ENCODE results near the gene BMP10. TPM values are rescaled to one million over a fixed set of nuclear protein-coding genes. Genes with fewer than 3 reads are reported as not detected.

BMP10 gene
- polyA plus RNA-seq, 1 of the 3 experiments (the other 2 are of a cell fraction): not detected

- WGBS (ENCODE audit: low lambda C conversion rate): 53% methylated on average over 4 of the region's 4 CpGs
- H3K4me2 ChIP-seq: no peak overlapping the region
- no peaks in the 10 kb centered on the region for H3K4me1 ChIP-seq (ENCODE audit: control insufficient read depth in 1 of 2, insufficient read depth in 2 of 2, low read depth in 1 of 2, low read length in 1 of 2)
- no peaks in the 10 kb centered on the region for H4K20me1 ChIP-seq (ENCODE audit: insufficient read depth)
- POLR2A ChIA-PET: no interaction called here
- no peaks in the 10 kb centered on the region for H3F3A ChIP-seq (replicated peaks; ENCODE audit: insufficient read depth)
- TF ChIP-seq IRF3 (IDR thresholded peaks at IDR 0.05; ENCODE audit: low read depth, low read length) (no peak), CHD2 (IDR thresholded peaks at IDR 0.05; ENCODE audit: low read length, partially characterized antibody) (no peak)
- no peaks in the 10 kb centered on the region for H3K9me3 ChIP-seq
- no peak overlapping the region for H2AFZ ChIP-seq (ENCODE audit: low read depth)
- H3K36me3 ChIP-seq (replicated peaks in 1 of 2; ENCODE audit: control insufficient read depth in 1 of 2, insufficient read depth in 2 of 2, low read length in 1 of 2): no peaks in the 10 kb centered on the region
- DNase-seq: no peak
- H3K9me2 ChIP-seq: no peaks in the 10 kb centered on the region
- no peak overlapping the region for H3K27ac ChIP-seq (ENCODE audit: low read depth in 2 of 2, low read length in 1 of 2)
- no peak overlapping the region for H3K4me3 ChIP-seq (ENCODE audit: low read depth in 2 of 2, low read length in 1 of 2)
- H3K9ac ChIP-seq: no peak overlapping the region
- CTCF ChIA-PET: interaction anchor here (1.2 kb wide), 1 partner anchor 15 kb away, joined by 3 read pairs; no protein-coding TSS in a partner anchor
- H3K79me2 ChIP-seq (ENCODE audit: insufficient read depth): no peaks in the 10 kb centered on the region
- peaks cover 23% of the 10 kb centered on the region; the same call in 1 of the 2 replicates for H3K27me3 ChIP-seq (ENCODE audit: insufficient read depth)
Observed at GRCh38 chr2:68849579-68850030, 21.6 kb downstream of the BMP10 start.

GRCh38 chr2:68847751-68848150 lies 23.4 kb downstream of the BMP10 start:
- no peaks in the 10 kb centered on the region for H3K79me2 ChIP-seq (ENCODE audit: insufficient read depth)
- TF ChIP-seq PBX3 (IDR thresholded peaks at IDR 0.05): no peak
- no peaks in the 10 kb centered on the region for H4K20me1 ChIP-seq (ENCODE audit: insufficient read depth)
- no peak overlapping the region for H3K27ac ChIP-seq (ENCODE audit: low read depth in 2 of 2, low read length in 1 of 2)
- no peaks in the 10 kb centered on the region for H3K9me2 ChIP-seq
- H3K4me2 ChIP-seq: no peak overlapping the region
- no peaks in the 10 kb centered on the region for H3K4me1 ChIP-seq (ENCODE audit: control insufficient read depth in 1 of 2, insufficient read depth in 2 of 2, low read depth in 1 of 2, low read length in 1 of 2)
- CTCF ChIA-PET: interaction anchor here (1.1 to 1.7 kb wide), 4 partner anchors 9 to 77 kb away, joined by 3 to 7 read pairs (median 6); no protein-coding TSS in a partner anchor
- peaks cover 23% of the 10 kb centered on the region; the same call in 1 of the 2 replicates for H3K27me3 ChIP-seq (ENCODE audit: insufficient read depth)
- no peaks in the 10 kb centered on the region for H3K36me3 ChIP-seq (replicated peaks in 1 of 2; ENCODE audit: control insufficient read depth in 1 of 2, insufficient read depth in 2 of 2, low read length in 1 of 2)
- no peak overlapping the region for H3K4me3 ChIP-seq (ENCODE audit: low read depth in 2 of 2, low read length in 1 of 2)
- no peaks in the 10 kb centered on the region for H3K9me3 ChIP-seq
- H2AFZ ChIP-seq (ENCODE audit: low read depth): no peak overlapping the region
- H3F3A ChIP-seq (replicated peaks; ENCODE audit: insufficient read depth): no peaks in the 10 kb centered on the region
- DNase-seq: no peak
- H3K9ac ChIP-seq: no peak overlapping the region
- POLR2A ChIA-PET: no interaction called here

- H3K4me2 ChIP-seq: no peak overlapping the region
- no peak overlapping the region for H2AFZ ChIP-seq (ENCODE audit: low read depth)
- no peaks in the 10 kb centered on the region for H3K4me1 ChIP-seq (ENCODE audit: control insufficient read depth in 1 of 2, insufficient read depth in 2 of 2, low read depth in 1 of 2, low read length in 1 of 2)
- WGBS (ENCODE audit: low lambda C conversion rate): 21% methylated on average over 3 of the region's 3 CpGs
- H3K9ac ChIP-seq: no peak overlapping the region
- H3K4me3 ChIP-seq (ENCODE audit: low read depth in 2 of 2, low read length in 1 of 2): no peak overlapping the region
- no peaks in the 10 kb centered on the region for H3K79me2 ChIP-seq (ENCODE audit: insufficient read depth)
- H3K27me3 ChIP-seq (ENCODE audit: insufficient read depth): peaks cover 23% of the 10 kb centered on the region; the same call in 1 of the 2 replicates
- no peak overlapping the region for H3K27ac ChIP-seq (ENCODE audit: low read depth in 2 of 2, low read length in 1 of 2)
- no peak for TF ChIP-seq EP300 (IDR thresholded peaks at IDR 0.05; ENCODE audit: borderline replicate concordance in 1 of 2, low read depth in 1 of 2, low read length in 1 of 2)
- no peak for TF ChIP-seq JUND (IDR thresholded peaks at IDR 0.05)
- no peak for TF ChIP-seq NFIC (IDR thresholded peaks at IDR 0.05; ENCODE audit: borderline replicate concordance)
- TF ChIP-seq REST (IDR thresholded peaks at IDR 0.05; ENCODE audit: low read depth, low read length): no peak
- no peak for TF ChIP-seq SIN3A (IDR thresholded peaks at IDR 0.05; ENCODE audit: borderline replicate concordance, low read depth, low read length)
- no peak for TF ChIP-seq TAF1 (IDR thresholded peaks at IDR 0.05; ENCODE audit: borderline replicate concordance, low read depth, low read length)
- no peak for TF ChIP-seq FOSL2 (IDR thresholded peaks at IDR 0.05; ENCODE audit: borderline replicate concordance, low read depth)
- H3K36me3 ChIP-seq (replicated peaks in 1 of 2; ENCODE audit: control insufficient read depth in 1 of 2, insufficient read depth in 2 of 2, low read length in 1 of 2): no peaks in the 10 kb centered on the region
- POLR2A ChIA-PET: interaction anchor here (0.6 kb wide), 1 partner anchor 26 kb away, joined by 3 read pairs; no protein-coding TSS in a partner anchor
- no peaks in the 10 kb centered on the region for H3K9me2 ChIP-seq
- no peaks in the 10 kb centered on the region for H4K20me1 ChIP-seq (ENCODE audit: insufficient read depth)
- CTCF ChIA-PET: interaction anchor here (0.8 to 1.2 kb wide), 4 partner anchors 9 to 64 kb away, joined by 3 to 5 read pairs (median 3); no protein-coding TSS in a partner anchor
- no peak for DNase-seq
- no peaks in the 10 kb centered on the region for H3K9me3 ChIP-seq
- no peaks in the 10 kb centered on the region for H3F3A ChIP-seq (replicated peaks; ENCODE audit: insufficient read depth)
Observed at GRCh38 chr2:68846091-68846490, 25.1 kb downstream of the BMP10 start.

Data from SK-N-SH (cell line).